NCI-H226 (cell line): ENCODE results near the gene LHFPL2.

Source experiments
- DNase-seq: peaks from one replicate; pipeline ENCODE4 v3.0.0-alpha.2; 2015

Gene LHFPL2

DNA sequence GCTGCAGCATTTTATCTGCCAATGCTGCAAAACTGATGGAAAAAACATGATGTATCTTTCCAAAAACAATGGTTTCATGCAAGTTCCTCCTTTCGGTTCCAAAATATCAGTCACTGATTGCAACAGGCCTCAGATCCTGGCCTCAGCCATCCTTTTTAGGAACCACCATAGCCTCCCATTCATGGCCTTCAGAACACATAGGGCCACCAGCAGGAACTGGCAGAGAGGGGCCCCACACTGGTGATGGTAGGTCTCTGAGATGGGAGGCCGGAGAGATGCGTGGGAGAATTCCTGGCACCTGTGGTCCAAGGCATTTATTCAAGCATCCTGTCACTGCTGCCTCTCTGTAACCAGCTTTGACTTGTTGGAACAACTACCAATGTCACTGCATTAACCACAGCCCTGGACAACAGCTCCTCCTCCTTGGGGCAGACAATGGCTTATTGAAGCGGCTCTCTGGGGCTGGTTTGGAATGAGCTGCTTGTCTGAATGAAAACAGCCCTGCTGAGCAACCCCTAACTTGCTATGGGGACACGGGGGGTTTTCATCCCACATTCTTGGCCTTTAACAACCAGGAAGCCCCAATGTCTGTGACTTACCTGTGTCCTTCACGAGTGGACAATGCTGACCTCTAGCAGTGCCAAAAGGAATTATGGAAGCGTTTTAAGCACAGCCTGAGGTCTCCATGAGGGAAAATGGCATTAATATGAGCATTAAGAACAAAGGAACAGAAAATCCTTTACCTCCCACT, 108.1 kb downstream of the LHFPL2 start:
- no peak for DNase-seq

DNA sequence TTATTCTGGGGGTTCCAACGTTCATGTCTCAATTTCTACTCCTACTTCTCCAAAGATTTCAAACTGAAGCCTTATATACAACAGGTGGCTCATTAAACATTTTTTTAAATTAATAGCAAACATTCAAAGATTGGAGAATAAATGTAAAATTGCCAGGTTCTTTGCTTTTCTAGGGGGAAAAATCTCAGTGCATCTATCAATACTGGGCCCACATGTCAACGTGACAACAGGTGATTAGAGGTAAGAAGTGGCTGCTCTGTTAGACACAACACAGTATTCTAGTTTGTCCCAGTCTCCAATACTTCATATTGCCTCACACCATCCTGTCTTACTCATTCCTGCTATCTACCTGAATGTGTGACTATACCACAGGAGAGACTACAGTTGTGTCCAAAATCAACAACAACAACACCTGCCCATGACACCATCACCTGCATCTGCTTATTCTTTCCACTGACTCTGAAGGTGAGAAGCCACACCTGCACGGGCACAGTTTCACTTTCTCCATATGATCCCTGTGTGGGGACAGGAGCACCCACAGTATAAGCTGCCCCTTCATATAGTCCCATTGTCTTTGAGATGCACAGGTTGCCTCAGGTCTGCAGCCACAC, 110.2 kb downstream of the LHFPL2 start:
- DNase-seq: no peak

DNA sequence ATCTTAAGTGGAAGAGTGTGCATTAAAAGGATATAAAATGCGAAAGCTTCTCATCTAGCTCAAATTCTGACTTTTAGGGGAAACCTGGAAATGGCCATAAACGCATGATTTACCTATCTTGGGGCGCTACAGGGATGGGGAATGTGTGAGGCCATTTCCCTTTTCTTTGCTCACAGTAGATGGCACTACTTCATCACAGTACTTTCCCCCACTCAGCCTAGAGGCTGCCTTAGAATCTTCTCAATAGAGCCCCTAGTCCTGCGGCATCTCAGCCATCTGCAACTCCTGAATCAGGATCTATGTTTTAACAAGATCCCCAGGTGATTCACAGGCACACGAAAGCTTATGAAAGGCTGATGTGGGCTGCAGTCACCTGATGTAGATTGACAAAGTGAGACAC, 110.8 kb downstream of the LHFPL2 start:
- DNase-seq: no peak

DNA sequence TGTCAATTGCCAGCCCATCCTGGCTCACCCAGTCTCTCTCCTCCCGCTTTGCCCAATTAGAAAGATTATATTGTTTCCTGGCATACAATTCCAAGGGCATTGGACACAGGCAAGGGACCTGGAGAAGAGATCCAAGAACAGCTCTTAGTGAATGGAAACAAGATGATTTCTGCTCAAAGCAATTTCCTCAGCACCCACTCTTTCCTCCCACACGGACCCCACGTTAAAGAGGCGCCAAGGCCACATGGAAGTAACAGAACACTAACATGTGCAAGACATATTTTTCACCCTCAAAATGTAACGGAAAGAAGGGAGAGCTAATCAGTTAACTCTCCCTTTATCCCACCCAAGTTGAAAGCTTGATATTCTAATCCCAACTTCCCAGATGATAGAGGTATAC, 111.2 kb downstream of the LHFPL2 start:
- no peak for DNase-seq

DNA sequence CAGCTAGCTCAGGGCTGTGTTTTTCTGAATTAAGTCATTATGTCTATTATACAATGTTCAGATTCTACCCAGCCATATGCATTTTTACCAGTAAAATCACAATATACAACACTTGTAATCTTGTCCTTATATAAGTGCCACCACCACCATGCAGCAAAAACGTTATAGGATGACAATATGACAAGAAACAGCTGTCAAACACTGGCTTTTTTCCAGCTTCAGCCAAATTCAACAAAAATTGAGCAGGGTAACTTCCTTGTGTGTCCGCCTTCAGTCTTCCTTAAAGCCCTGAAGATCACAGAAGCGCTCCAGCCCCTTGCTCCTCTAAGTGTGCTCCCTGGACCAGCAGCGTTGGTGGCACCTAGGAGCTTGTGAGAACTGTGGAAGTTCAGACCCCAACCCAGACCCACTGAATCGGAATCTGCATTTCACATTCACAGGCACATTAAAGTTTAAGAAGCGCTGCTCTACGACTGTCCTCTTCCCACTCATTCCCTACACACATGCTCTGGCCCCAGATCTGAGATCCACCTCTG, 111.8 kb downstream of the LHFPL2 start:
- DNase-seq: no peak

DNA sequence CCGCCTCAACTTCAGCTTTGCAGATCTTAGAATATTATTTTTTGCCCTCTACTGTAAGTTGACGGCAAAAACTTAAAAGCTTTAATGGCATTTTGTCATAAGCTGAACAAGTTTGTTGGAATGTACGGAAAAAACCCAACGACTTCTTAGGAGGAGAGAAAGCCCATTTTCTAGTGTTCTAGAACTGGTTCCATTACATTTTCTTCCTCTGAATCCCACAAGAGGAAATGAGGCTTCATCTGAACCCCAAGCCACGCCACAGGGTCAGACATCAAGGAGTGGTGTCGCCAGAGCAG, 113.7 kb downstream of the LHFPL2 start:
- no peak for DNase-seq

DNA sequence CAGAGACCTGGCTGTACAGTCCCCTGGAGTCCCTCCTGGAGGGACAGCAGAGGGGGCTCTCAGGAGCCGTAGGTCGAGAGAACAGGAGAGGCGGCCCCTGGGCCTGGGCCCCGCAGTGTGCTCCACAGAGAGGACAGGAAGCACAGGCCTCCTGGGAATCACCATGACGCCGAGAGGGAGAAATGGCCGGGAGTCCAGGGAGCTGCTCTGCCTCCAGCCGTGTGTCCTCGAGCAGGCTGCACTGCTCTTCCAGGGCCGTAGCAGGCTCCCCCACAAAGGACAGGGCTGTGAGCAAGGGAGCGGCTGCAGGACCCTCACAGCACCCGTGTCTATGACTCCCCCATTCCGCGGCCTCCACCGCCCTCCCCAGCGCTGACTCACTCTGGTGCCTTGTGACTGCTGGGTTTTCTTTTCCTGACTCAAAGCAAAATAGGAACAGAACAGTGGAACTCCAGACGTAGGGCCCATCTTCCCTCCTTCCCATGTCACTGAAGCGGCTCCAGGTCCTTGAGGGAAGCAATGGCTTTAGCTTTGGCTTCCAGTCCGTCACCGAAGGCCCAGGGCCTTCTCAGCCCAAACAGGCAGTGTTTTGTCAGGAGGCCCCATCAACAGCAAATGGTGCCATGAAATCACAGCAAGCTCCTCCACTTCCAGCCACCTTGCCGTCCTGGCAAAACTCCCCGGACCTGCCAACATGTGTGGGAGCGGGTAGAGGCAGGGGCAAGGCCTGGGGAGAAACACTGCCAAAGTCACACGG, 114.2 kb downstream of the LHFPL2 start:
- DNase-seq: peak; percentile 66

DNA sequence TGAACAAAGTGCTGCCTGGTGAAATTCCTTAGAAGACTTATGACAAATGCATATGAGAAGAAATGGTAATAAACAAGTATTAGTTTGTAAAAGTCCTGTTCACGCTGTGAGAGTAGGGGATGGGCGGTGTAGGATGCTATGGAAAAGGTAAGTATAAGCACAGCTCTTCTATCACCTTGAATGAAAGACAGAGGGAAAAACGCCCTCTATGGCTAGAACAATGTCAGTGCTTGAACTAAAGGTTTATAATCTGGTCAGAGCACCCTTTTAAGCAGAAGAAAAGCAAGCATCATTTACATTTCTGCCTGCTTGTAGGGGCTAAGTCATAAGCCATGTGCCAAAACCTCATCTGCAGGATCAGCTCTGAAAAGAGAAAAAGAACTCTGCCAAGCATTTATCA, 115.2 kb downstream of the LHFPL2 start:
- DNase-seq: peak; percentile 36

DNA sequence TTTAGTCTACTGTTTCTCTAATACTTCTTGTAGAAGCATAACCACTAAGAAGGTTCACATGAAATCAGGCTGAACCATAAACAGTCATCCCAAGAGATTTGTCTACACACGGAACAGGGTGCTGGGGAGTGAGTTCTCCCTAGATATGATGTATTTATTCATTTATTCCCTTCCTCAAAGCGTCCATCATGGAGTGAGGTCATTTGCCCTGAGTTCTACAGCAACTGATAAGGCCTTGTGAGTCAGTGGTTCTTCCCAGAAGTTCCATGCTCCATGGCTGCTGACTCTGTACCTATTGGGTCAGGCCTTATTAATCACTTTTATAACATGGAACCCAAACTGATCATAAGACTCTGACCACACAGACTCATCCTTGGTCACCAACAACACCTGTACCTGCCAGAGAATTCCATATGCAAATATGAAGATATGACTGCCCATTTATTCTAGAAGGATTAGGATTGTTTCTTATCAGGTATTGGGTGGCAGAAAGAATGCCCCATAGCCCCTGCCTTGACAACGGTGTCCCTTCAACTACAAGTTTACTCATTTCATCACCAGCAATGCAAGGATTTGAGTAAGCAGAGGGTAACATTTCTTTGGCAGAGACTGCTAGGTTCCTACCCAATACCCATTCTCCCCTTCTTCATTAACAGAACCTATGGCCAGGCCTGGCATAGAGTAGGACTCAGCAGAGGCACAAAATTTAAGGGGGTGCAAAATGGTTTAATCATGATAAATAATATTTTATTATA, 118.1 kb downstream of the LHFPL2 start:
- DNase-seq: peak; percentile 99

DNA sequence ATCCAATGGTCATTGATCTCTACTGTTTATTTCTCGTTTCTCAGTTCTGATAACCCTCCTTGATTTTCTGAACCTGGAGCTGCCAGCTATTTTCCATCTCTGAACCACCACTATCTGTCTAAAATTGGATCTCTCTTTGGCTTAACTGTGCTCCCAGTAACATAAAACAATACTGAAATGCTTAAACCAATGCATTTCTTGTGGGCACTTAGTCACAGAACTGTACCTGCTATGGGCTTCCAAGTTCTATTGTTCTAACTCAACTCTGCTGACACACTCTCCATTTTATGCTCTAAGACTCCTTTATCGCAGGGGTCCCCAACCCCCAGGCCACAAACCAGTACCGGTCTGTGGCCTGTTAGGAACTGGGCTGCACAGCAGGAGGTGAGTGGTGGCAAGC, 120.6 kb downstream of the LHFPL2 start:
- no peak for DNase-seq

DNA sequence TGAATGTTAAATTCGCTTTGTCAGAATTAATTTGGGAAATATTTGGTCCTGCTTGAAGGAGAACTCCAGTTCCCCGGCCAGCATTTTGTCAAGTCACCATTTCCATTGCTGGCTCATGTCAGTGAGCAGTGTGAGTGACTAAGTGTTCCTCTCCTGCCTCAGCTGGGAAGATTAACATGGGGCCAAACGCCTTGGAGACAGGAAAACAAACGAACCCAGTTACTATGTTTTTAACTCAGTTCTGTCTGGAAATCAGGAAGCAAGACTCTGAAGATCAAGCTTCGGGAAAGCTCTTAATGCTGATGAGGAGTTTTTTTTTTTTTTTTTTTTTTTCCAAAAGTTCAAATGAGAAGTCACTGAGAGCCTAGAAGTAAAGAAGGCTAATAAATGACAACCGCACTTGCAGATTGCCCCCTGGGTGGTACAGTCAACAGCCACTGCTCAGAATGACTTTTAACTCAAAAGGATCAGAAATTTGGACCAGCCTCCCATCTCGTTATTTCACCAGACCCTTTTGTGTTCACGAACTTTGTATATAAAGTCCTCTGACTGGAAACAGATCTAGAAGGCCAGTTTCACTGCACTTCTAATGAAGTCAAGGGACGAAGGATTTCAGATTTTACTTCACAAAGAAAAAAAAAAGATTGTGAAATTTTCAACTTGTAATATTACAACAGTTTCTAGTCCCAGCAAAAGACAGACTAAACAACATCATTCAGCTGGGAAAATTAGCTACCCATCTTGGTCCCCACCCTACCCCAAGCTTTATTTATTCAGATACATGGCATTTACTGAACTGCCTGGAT, 121.3 kb downstream of the LHFPL2 start:
- DNase-seq: peak; percentile 82

DNA sequence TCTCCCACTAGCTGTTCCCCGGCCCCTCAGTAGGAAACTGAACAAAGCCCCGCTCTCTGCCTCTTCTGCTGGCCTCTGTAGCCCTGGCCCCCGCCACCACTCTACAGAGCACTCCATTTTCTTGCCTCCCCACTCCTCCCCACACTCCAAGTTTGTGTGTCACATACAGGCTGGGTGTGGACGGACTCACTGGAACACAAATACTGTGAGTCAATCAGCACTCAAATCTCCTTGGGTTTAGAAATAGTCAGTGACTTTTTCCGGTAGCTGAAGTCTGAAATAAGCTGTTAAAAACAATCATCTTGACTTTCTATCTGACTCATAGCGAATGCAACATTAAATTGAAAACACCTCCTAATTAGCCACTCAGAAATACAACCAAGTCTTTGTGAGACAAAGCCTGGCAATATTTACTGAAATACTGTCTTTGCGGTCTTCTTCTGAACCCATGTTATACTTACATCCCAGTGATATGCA, 122.5 kb downstream of the LHFPL2 start:
- DNase-seq: no peak

DNA sequence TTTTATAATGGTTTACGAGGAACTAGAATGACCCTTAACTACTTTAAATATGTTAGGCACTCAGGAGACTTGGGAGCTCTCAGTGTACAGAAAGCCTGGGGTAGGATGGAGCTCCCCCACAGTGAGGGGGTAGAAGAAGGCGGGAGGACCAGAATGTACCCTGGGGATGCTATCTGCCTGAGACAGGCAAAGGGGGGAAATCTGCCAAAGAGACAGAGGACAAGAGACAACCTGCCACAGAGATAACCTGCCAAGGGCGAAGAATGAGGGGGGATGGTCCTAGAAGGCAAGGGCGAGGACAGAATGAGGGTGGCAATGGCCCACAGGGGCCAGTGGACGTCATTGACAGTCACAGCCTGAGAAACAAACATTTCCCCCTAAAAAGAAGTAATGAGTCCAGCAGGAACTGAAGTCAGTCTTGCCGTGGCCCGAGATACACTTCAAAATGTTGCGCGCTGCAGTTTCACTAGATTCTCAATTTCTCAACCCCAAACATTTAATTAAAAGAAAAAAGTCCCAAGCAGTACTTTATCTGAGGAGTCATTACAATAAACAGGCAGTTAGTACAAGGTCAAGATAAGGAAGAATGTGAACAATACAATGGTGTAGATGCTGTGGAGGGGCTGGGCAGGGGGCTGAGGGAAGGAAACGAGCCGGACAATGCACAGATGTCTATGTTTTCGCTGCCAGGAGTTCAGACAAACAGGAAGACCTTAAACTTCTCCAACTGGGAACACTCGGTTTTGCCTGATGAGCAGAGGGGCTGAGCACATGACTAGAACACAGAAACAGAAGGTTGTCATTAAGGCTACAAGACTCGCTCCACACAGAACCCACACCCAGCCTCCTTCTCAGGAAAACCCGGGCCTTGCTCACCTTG, 125.0 kb downstream of the LHFPL2 start:
- DNase-seq: no peak

DNA sequence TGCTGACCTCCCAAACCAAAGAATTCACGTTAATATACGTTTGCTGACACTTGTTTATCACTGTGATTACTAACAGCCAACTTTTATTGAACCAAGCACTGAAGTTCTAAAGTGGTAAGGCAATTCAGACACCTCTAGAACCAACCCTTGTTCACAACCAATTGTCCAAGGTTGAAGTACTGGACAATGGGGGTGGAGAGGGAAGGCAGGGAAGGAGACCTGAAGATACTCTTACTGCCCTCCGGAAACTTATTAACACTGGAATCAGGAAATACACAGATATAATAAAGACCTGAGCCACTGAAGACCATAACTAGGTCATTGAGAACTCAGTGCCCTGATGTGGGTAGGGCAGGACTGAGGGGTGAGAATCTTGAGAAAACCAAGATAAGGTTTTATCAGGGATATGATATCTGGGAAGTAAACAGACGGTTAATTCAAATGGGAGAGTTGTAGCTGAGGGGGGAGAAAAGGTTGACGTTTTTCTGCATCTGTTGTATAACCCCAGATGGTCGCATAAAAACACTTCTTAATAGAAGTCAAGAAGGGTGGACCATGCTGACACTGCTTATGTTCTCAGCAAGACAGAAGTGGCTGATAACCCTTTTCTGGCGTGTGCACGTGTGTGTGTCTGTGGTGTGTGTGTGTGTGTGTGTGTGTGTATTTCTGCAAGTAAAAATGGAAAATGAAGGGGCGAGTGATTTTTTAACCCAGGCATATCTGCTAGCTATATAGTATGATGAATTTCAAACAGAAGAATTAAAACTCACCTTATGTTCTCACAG, 125.9 kb downstream of the LHFPL2 start:
- DNase-seq: no peak

DNA sequence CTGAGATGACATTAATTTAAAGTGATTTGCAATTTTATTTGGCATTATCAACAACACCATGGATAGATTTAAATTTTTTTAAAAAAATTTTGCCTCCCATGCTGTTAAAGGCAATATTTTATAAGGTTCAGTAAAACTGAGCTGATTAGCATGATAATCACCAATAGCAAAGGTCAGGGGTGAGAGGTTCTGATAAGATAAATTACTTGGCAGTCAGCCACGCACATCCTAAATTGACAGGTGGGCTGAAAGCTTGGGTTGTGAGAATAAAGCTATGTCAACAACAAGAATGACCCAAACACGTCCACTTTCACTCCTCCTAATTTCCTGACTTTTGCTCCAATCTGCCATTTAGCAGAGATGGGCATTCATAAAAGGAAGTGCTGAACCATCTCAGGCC, 127.1 kb downstream of the LHFPL2 start:
- DNase-seq: no peak

DNA sequence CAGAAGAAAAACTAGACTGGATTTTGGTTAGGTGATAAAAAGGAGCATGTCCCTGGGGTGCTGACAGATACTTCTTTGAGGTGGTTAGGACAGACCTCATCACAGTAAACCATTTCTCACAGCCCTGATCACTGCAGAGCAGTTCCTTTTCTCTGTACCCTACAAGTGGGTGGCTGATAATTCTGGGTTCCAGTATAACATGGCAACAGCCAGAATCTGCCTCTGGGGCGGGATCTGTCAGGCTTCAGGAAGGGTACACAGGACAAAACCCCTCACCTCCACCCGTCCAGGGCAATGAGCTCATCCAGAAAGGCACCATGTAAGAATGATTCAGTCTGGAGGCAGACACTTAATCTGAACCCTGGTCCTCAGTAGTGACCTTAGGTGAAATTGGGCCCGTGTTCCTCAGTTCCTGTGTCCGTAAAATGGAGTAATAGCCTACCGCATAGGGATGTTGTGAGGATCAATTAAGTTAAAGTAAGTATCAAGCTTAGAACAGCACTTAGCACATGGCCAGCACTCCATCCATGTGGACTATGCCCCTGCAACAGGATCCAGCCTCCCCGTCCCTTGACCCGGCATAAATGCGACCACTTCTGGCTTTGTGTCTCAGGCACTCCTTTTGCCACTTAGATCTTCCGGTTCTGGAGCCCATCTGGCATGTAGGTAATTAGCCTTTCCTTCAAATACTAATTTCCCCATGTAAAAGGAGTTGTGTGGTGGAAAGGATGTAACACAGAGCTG, 129.2 kb downstream of the LHFPL2 start:
- no peak for DNase-seq

DNA sequence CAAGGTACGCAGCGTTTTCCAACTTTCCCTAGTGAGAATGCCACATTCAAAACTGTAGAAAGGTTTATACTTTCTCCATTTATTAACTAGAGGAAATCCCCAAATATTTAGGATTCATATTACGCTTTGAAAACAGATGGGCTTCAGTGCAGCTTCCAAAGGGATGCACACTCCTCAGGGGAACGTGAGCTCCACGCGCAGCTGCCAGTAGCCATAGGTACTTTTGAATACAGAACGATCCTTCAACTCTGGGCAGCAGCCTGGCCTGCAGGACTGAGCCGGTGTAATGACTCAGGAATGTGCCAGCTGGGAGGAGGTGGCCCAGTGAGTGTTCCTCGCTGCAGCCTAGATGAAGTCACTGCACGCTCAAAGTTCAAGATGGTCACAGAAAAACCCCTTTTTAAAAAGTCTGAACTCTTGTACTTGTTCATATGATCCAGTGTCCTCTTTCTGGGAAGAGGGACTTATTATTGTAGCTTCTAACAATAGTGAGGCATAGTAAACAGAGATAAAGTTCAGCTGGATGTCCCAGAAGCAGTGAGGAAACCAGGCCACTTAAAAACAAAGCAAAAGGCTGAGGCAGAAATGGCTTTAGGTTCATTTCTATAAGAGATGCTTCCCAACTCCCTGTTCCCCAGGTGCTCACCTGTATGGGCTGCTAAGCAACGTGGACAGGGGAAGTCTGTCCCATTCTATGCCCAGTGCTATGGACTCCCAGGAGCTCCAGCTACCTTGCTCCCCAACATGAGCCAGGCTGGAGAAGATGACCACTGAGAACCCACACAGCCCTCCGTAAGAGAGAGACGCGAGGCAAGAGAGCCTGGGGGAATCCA, 130.0 kb downstream of the LHFPL2 start:
- DNase-seq: peak; percentile 79

DNA sequence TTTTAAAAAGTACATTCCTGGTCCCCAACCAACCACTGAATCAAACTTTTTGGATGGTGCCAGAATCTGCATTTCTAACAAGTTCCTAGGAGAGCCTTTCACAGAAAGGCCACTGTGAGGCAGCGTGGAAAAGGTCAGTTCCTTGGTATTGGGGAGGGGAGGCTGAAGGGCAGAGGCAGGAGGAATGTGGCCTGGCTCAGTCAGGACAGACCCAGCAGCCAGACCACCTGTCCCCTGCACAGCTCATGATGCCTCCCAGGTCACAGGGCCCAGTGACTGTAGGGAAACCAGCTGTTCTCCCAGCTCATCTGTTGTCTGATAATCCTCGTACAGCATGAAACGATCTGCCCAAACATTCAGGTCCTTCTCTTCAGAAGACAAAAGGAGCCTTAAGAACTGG, 132.9 kb downstream of the LHFPL2 start:
- no peak for DNase-seq
